Lung (tissue), 12 donors: ENCODE data around the gene VENTX. TPM values are rescaled to one million over a fixed set of nuclear protein-coding genes. Genes with fewer than 3 reads are reported as not detected.

Experiments used
- ATAC-seq: fragments of 200-7000 bp; cut with Tn5 transposase; one replicate; pipeline ENCODE4 v1.9.1; 2020; ENCODE audit warnings: moderate number of reproducible peaks; ENCODE audit not compliant: insufficient read depth, low FRiP score
- DNase-seq, 3 donors: peaks; one replicate each; pipeline ENCODE4 v3.0.0-alpha.2; 2013 to 2017
- H3K27ac ChIP-seq, 2 donors: one replicate each; pipeline ENCODE4 v1.5.1; 2013; ENCODE audit warnings: mild to moderate bottlenecking in 2 of 2, moderate library complexity in 2 of 2, control low read depth in 1 of 2, inconsistent platforms in 1 of 2, low read depth in 1 of 2, low read length in 1 of 2
- H3K27me3 ChIP-seq, 3 donors: one replicate each; pipeline ENCODE4 v1.5.1; 2013; ENCODE audit warnings: low read length in 2 of 3; ENCODE audit not compliant: control insufficient read depth in 3 of 3, insufficient read depth in 3 of 3
- H3K36me3 ChIP-seq, 4 donors: one replicate each; pipeline ENCODE4 v1.5.1; 2013; ENCODE audit warnings: low read length in 4 of 4, mild to moderate bottlenecking in 1 of 4, moderate library complexity in 1 of 4; ENCODE audit not compliant: control insufficient read depth in 4 of 4, insufficient read depth in 4 of 4
- H3K4me1 ChIP-seq, 5 donors: one replicate each; pipeline ENCODE4 v1.5.1; 2013; ENCODE audit warnings: low read length in 5 of 5, mild to moderate bottlenecking in 2 of 5, moderate library complexity in 1 of 5; ENCODE audit not compliant: control insufficient read depth in 5 of 5, insufficient read depth in 5 of 5
- H3K4me3 ChIP-seq: one replicate; pipeline ENCODE4 v1.5.1; 2013; ENCODE audit warnings: mild to moderate bottlenecking, control low read depth, moderate library complexity
- H3K9ac ChIP-seq, 2 donors: one replicate each; pipeline ENCODE4 v1.5.1; 2013; ENCODE audit warnings: low read length in 2 of 2, control low read depth in 1 of 2; ENCODE audit not compliant: insufficient read depth in 1 of 2
- H3K9me3 ChIP-seq, 4 donors: one replicate each; pipeline ENCODE4 v1.5.1; 2013; ENCODE audit warnings: low read length in 3 of 4, mild to moderate bottlenecking in 1 of 4, moderate library complexity in 1 of 4; ENCODE audit not compliant: control insufficient read depth in 4 of 4, insufficient read depth in 3 of 4
- WGBS, 2 donors: extraction: QIAGEN DNeasy Blood & Tissue Kit; methylation state at CpG; one replicate each; pipeline ENCODE4 v1.1.7; 2013; 5-methylcytosine and 5-hydroxymethylcytosine counted together
- polyA plus RNA-seq, 2 donors: library from polyadenylated mRNA; stranded (reverse); fragments of 200-250 nt; gene quantifications; one replicate each; pipeline ENCODE4 v1.2.1, GENCODE V29; 2013
- total RNA-seq, 2 donors: library from RNA; depleted of rRNA in 1 of 2; stranded (reverse); fragments of >200 nt in 1 of 2; gene quantifications; one replicate each; pipeline ENCODE4 v1.2.1, GENCODE V29; 2014 to 2021
- TF ChIP-seq, protein P1 (sequence below): IDR thresholded peaks from 2 replicates; pipeline ENCODE4 v1.5.1; 2012; ENCODE audit warnings: mild to moderate bottlenecking; ENCODE audit errors: control extremely low read depth, extremely low read depth
- donor health status: control.
- donor health status: control.
- donor health status: Bipolar disorder and iron deficiency.
- donor health status: healthy.
- donor health status: DM: yes; HTN: yes; CAD: no.

VENTX gene
- total and polyA plus RNA-seq, 4 donors = 0.46 to 4.0 (median 2.4) TPM

DNA sequence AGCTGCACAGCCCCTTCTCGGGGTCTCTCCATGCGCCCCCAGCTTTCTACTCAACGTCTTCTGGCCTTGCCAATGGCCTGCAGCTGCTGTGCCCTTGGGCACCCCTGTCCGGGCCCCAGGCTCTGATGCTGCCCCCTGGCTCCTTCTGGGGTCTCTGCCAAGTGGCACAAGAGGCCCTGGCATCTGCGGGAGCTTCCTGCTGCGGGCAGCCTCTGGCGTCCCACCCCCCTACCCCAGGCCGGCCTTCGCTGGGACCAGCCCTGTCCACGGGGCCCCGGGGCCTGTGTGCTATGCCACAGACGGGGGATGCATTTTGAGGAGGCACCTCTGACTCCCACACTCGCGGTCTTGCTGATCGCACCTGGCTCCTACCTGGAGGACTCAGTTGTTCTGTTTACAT lies 2.3 kb downstream of the VENTX start:
- Histone ChIP-seq H3K9ac (no peak overlapping the region), H3K4me3 (no peak overlapping the region), H3K36me3 (no peaks in the 10 kb centered on the region), H3K27me3 (peaks cover 15 to 46% (median 18%) of the 10 kb centered on the region in 3 donors), H3K27ac (no peak overlapping the region), H3K4me1 (peaks cover 0 to 17% (median 0%) of the 10 kb centered on the region in 5 donors), H3K9me3 (peaks cover 0 to 6% (median 0%) of the 10 kb centered on the region in 4 donors)
- ATAC-seq = no peak
- DNase-seq = no peak
- 53 to 69% methylated on average over 15 of the region's 15 CpGs for WGBS, 2 donors
- TF ChIP-seq, protein P1, sequence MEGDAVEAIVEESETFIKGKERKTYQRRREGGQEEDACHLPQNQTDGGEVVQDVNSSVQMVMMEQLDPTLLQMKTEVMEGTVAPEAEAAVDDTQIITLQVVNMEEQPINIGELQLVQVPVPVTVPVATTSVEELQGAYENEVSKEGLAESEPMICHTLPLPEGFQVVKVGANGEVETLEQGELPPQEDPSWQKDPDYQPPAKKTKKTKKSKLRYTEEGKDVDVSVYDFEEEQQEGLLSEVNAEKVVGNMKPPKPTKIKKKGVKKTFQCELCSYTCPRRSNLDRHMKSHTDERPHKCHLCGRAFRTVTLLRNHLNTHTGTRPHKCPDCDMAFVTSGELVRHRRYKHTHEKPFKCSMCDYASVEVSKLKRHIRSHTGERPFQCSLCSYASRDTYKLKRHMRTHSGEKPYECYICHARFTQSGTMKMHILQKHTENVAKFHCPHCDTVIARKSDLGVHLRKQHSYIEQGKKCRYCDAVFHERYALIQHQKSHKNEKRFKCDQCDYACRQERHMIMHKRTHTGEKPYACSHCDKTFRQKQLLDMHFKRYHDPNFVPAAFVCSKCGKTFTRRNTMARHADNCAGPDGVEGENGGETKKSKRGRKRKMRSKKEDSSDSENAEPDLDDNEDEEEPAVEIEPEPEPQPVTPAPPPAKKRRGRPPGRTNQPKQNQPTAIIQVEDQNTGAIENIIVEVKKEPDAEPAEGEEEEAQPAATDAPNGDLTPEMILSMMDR = no peak

DNA sequence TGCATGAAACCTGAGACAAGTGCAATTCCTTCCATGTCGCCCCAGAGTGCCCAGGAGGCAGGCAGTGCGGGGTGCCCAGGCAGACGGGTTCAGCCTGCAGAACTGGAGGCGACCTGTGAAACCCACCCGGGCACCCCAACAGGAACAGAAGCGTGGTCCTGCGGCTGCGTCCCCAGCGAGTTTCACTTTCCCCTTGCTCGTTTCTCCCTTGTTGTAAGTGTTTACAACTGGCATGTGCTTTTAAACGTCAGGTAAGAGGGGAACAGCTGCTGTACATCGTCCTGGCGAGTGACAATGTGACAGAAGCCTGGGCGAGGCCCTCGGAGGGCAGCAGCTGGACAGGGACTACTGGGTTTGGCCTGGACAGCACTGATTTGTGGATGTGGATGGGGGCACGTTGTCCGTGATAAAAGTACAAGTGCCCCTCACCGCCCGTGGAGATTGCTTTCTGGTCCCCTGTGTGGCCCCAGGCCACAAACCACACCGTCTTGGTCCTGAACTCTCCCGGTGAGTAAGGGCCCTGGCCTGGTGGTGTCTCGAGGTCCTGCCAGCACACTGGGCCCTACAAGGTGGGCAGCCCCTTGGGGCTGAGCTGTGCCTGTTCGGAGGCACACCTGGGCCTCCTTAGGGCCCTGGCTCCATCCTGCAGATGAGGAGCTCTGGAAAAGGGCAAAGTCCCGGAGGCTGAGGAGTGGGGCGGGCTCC lies 4.0 kb downstream of the VENTX start:
- DNase-seq (no peak), ATAC-seq (no peak)
- Histone ChIP-seq H3K27ac (no peak overlapping the region), H3K36me3 (no peaks in the 10 kb centered on the region), H3K9ac (no peak overlapping the region), H3K4me1 (peaks cover 0 to 9% (median 0%) of the 10 kb centered on the region in 5 donors), H3K9me3 (peaks cover 0 to 4% (median 0%) of the 10 kb centered on the region in 4 donors), H3K27me3 (peaks cover 18 to 38% (median 18%) of the 10 kb centered on the region in 3 donors), H3K4me3 (no peak overlapping the region)
- TF ChIP-seq, protein P1 = no peak
- WGBS, 2 donors = 38 to 42% methylated on average over 25 of the region's 25 CpGs

DNA sequence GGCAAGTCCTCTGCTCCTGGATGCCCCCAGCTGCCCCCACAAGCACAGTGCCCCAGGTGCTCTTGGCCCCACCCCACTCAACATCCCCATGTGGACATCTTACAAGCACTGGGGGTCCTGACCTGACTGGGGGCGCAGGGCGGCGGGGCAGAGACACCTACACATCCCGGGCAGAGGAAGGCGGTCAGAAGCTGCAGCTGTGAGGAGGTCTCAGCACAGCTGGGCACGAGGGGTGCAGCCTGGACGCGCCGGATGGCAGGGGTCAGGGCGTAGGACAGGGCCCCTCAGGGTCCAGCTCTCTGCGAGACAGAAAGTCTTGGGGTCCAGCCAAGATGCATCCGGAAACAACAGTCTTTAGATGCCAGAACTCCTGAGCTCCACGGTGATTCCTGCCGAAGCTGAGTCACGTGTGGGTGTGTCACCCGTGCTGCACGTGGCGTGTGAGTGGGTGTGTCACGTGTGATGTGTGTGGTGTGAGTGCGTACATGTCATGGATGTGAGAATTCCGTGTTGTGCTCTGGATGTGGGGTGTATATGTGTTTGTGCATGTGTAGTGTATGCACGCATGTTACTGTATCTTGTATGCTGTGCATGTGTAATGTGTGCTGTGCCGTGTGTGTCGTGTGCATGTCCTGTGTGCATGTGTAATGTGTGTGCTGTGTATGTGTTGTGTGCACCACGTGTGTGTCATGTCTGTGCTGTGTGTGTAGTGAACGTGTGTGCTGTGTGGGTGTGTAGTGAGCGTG lies 5.1 kb downstream of the VENTX start:
- ATAC-seq (no peak), DNase-seq (no peak)
- Histone ChIP-seq H3K4me1 (peaks cover 0 to 7% (median 0%) of the 10 kb centered on the region in 5 donors), H3K36me3 (no peaks in the 10 kb centered on the region), H3K9ac (no peak overlapping the region), H3K4me3 (no peak overlapping the region), H3K27me3 (peaks cover 12 to 27% (median 18%) of the 10 kb centered on the region in 3 donors), H3K27ac (no peak overlapping the region), H3K9me3 (peaks cover 0 to 3% (median 0%) of the 10 kb centered on the region in 4 donors)
- TF ChIP-seq, protein P1 = no peak
- WGBS, 2 donors = 75 to 90% methylated on average over 27 of the region's 27 CpGs
